Neural cell (in vitro differentiated cells): Measurements from ENCODE around the gene DNAJC8. TPM values are rescaled to one million over a fixed set of nuclear protein-coding genes. Genes with fewer than 3 reads are reported as not detected.

Experiments used
- H2AFZ ChIP-seq: fragments of 200-600, 300-800 bp; sonication (generic), shearing (Covaris generic); 2 replicates; pipeline ENCODE4 v1.6.0; 2014; ENCODE audit warnings: low read depth, mild to moderate bottlenecking, antibody characterized with exemption, low read length, moderate library complexity
- H3F3A ChIP-seq: fragments of 200-600 bp; shearing (Covaris generic); 2 replicates; pipeline ENCODE4 v1.6.1; 2016; ENCODE audit warnings: mild to moderate bottlenecking, moderate library complexity, mixed read lengths, antibody characterized with exemption, low read length; ENCODE audit not compliant: insufficient read depth, poor library complexity, severe bottlenecking
- H3K27ac ChIP-seq: fragments of 200-600, 300-800 bp; sonication (generic), shearing (Covaris generic); 2 replicates; pipeline ENCODE4 v1.5.1; 2014; ENCODE audit warnings: mild to moderate bottlenecking, low read length, moderate library complexity
- H3K27me3 ChIP-seq: fragments of 300-800, 200-600 bp; sonication (generic), shearing (Covaris generic); 2 replicates; pipeline ENCODE4 v1.6.0; 2014; ENCODE audit warnings: mild to moderate bottlenecking, low read depth, low read length, moderate library complexity; ENCODE audit not compliant: insufficient read depth
- H3K36me3 ChIP-seq: fragments of 300-800, 200-600 bp; sonication (generic), shearing (Covaris generic); 2 replicates; pipeline ENCODE4 v1.5.1; 2014; ENCODE audit warnings: mild to moderate bottlenecking, antibody characterized with exemption, low read length, moderate library complexity; ENCODE audit not compliant: insufficient read depth
- H3K4me2 ChIP-seq: fragments of 300-800, 200-600 bp; sonication (generic), shearing (Covaris generic); 2 replicates; pipeline ENCODE4 v1.6.0; 2014; ENCODE audit warnings: mild to moderate bottlenecking, low read length
- H3K4me3 ChIP-seq: fragments of 300-800, 200-600 bp; sonication (generic), shearing (Covaris generic); 2 replicates; pipeline ENCODE4 v1.5.1; 2014; ENCODE audit warnings: mild to moderate bottlenecking, low read length, moderate library complexity
- H3K79me2 ChIP-seq: fragments of 200-600 bp; shearing (Covaris generic); replicated peaks from 2 replicates; pipeline ENCODE4 v1.6.0; 2014; ENCODE audit warnings: mild to moderate bottlenecking, low read length, moderate library complexity; ENCODE audit not compliant: insufficient read depth
- H3K9ac ChIP-seq: fragments of 300-800, 200-600 bp; sonication (generic), shearing (Covaris generic); 2 replicates; pipeline ENCODE4 v1.6.1; 2016; ENCODE audit warnings: mild to moderate bottlenecking, low read length, mixed read lengths
- H3K9me2 ChIP-seq: fragments of 200-600 bp; shearing (Covaris generic); 2 replicates; pipeline ENCODE4 v1.6.1; 2016; ENCODE audit warnings: mild to moderate bottlenecking, low read length, mixed read lengths; ENCODE audit not compliant: insufficient read depth
- H3K9me3 ChIP-seq: fragments of 200-600, 300-800 bp; sonication (generic), shearing (Covaris generic); 2 replicates; pipeline ENCODE4 v1.6.1; 2016; ENCODE audit warnings: mild to moderate bottlenecking, mixed run types, low read length, moderate library complexity, mixed read lengths
- H4K20me1 ChIP-seq: fragments of 200-600 bp; shearing (Covaris generic); 2 replicates; pipeline ENCODE4 v1.6.1; 2016; ENCODE audit warnings: mild to moderate bottlenecking, mixed run types; ENCODE audit not compliant: insufficient read depth
- EP300 ChIP-seq: fragments of 450-650 bp; conservative IDR thresholded peaks from 2 replicates; pipeline ENCODE4 v1.6.1; 2014; ENCODE audit warnings: antibody characterized with exemption, mild to moderate bottlenecking, moderate library complexity; ENCODE audit not compliant: poor library complexity, severe bottlenecking
- EZH2 ChIP-seq: fragments of 200-600, 300-800 bp; shearing (Covaris generic), sonication (generic); IDR thresholded peaks from 2 replicates; pipeline ENCODE4 v1.6.1; 2014; ENCODE audit warnings: antibody characterized with exemption, low read length, borderline replicate concordance, mild to moderate bottlenecking; ENCODE audit not compliant: insufficient read depth, poor library complexity, severe bottlenecking
- MXI1 ChIP-seq: fragments of 450-650 bp; conservative IDR thresholded peaks from 2 replicates; pipeline ENCODE4 v1.6.1; 2014; ENCODE audit warnings: antibody characterized with exemption, mild to moderate bottlenecking; ENCODE audit not compliant: poor library complexity, severe bottlenecking
- POLR2AphosphoS5 ChIP-seq: IDR thresholded peaks from 2 replicates; pipeline ENCODE4 v1.6.1; 2012
- RAD21 ChIP-seq: fragments of 450-650 bp; conservative IDR thresholded peaks from 2 replicates; pipeline ENCODE4 v1.6.1; 2014; ENCODE audit warnings: antibody characterized with exemption, mild to moderate bottlenecking, moderate library complexity
- SMC3 ChIP-seq: fragments of 450-650 bp; conservative IDR thresholded peaks from 2 replicates; pipeline ENCODE4 v1.6.1; 2014; ENCODE audit warnings: antibody characterized with exemption, mild to moderate bottlenecking, moderate library complexity; ENCODE audit not compliant: poor library complexity
- TAF1 ChIP-seq: IDR thresholded peaks from 2 replicates; pipeline ENCODE4 v1.6.1; 2012; ENCODE audit warnings: low read depth
- polyA plus RNA-seq: library from polyadenylated mRNA; depleted of rRNA; stranded (reverse); fragments of >200 nt; gene quantifications from 2 replicates; pipeline ENCODE4 v1.2.3, GENCODE V29; 2014
- TF ChIP-seq, protein P1 (sequence below): fragments of 450-650 bp; IDR thresholded peaks from 2 replicates; pipeline ENCODE4 v1.5.1; 2014; ENCODE audit warnings: antibody characterized with exemption, mild to moderate bottlenecking, moderate library complexity; ENCODE audit not compliant: poor library complexity, severe bottlenecking
- TF ChIP-seq, protein P2 (sequence below): IDR thresholded peaks from 2 replicates; pipeline ENCODE4 v1.6.1; 2012; ENCODE audit warnings: borderline replicate concordance

The DNAJC8 gene
- polyA plus RNA-seq, 1 donor from 2014 or later: 184 TPM

DNA sequence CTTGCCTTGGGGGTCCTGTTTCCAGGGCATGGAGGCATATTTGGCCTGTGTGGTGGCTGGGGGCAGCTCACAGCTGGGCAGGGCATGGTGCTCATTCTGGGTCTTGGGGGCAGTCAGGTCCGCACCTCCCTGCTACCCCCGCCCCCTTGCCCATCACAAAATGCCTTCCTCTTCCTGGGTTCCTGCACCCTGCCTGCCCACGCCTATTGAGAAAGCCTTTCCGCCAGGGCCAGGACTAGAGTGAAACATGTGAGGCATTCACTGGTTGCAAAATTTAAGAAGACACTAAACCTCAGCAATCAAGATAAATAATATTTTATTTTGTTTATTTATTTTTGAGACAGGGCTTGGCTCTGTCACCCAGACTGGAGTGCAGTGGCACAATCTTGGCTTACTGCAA is 76.0 kb downstream of the DNAJC8 start:
- H3K79me2 ChIP-seq: no peaks in the 10 kb centered on the region
- H3K9me2 ChIP-seq: no peaks in the 10 kb centered on the region
- no peak overlapping the region for H2AFZ ChIP-seq
- no peaks in the 10 kb centered on the region for H3K36me3 ChIP-seq
- no peaks in the 10 kb centered on the region for H3F3A ChIP-seq
- no peak overlapping the region for H3K4me3 ChIP-seq
- H3K27ac ChIP-seq: no peak overlapping the region
- no peak overlapping the region for H3K9ac ChIP-seq
- no peaks in the 10 kb centered on the region for H4K20me1 ChIP-seq
- H3K9me3 ChIP-seq: no peaks in the 10 kb centered on the region
- H3K27me3 ChIP-seq: no peaks in the 10 kb centered on the region
- TF ChIP-seq RAD21 (no peak), SMC3 (no peak), MXI1 (no peak), EZH2 (no peak), TAF1 (no peak), EP300 (no peak), POLR2AphosphoS5 (no peak)
- TF ChIP-seq, protein P1, sequence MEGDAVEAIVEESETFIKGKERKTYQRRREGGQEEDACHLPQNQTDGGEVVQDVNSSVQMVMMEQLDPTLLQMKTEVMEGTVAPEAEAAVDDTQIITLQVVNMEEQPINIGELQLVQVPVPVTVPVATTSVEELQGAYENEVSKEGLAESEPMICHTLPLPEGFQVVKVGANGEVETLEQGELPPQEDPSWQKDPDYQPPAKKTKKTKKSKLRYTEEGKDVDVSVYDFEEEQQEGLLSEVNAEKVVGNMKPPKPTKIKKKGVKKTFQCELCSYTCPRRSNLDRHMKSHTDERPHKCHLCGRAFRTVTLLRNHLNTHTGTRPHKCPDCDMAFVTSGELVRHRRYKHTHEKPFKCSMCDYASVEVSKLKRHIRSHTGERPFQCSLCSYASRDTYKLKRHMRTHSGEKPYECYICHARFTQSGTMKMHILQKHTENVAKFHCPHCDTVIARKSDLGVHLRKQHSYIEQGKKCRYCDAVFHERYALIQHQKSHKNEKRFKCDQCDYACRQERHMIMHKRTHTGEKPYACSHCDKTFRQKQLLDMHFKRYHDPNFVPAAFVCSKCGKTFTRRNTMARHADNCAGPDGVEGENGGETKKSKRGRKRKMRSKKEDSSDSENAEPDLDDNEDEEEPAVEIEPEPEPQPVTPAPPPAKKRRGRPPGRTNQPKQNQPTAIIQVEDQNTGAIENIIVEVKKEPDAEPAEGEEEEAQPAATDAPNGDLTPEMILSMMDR: no peak
- TF ChIP-seq, protein P2, sequence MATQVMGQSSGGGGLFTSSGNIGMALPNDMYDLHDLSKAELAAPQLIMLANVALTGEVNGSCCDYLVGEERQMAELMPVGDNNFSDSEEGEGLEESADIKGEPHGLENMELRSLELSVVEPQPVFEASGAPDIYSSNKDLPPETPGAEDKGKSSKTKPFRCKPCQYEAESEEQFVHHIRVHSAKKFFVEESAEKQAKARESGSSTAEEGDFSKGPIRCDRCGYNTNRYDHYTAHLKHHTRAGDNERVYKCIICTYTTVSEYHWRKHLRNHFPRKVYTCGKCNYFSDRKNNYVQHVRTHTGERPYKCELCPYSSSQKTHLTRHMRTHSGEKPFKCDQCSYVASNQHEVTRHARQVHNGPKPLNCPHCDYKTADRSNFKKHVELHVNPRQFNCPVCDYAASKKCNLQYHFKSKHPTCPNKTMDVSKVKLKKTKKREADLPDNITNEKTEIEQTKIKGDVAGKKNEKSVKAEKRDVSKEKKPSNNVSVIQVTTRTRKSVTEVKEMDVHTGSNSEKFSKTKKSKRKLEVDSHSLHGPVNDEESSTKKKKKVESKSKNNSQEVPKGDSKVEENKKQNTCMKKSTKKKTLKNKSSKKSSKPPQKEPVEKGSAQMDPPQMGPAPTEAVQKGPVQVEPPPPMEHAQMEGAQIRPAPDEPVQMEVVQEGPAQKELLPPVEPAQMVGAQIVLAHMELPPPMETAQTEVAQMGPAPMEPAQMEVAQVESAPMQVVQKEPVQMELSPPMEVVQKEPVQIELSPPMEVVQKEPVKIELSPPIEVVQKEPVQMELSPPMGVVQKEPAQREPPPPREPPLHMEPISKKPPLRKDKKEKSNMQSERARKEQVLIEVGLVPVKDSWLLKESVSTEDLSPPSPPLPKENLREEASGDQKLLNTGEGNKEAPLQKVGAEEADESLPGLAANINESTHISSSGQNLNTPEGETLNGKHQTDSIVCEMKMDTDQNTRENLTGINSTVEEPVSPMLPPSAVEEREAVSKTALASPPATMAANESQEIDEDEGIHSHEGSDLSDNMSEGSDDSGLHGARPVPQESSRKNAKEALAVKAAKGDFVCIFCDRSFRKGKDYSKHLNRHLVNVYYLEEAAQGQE: no peak
- H3K4me2 ChIP-seq: no peak overlapping the region

DNA sequence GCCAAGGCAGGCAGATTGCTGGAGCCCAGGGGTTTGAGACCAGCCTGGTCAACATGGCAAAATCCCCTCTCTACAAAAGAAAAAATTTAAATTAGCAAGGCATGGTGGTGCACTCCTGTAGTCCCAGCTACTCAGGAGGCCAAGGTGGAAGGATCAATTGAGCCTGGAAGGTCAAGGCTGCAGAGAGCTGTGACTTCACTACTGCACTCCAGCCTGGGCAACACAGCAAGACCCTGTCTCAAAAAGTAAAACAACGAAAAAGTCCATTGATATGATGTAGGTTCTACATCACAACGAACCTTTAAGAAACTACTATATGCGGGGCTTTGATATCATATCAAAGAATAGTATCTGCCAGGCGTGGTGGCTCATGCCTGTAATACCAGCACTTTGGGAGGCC is 77.2 kb downstream of the DNAJC8 start:
- Histone ChIP-seq H2AFZ (no peak overlapping the region), H3K36me3 (no peaks in the 10 kb centered on the region), H3K9me3 (no peaks in the 10 kb centered on the region), H3K9me2 (no peaks in the 10 kb centered on the region), H3K79me2 (no peaks in the 10 kb centered on the region), H3K4me2 (no peak overlapping the region), H3F3A (no peaks in the 10 kb centered on the region), H3K27me3 (no peaks in the 10 kb centered on the region), H3K4me3 (no peak overlapping the region), H4K20me1 (no peaks in the 10 kb centered on the region), H3K27ac (no peak overlapping the region), H3K9ac (no peak overlapping the region)
- TF ChIP-seq POLR2AphosphoS5: no peak
- TF ChIP-seq, protein P2: no peak
- no peak for TF ChIP-seq SMC3
- TF ChIP-seq EZH2: no peak
- TF ChIP-seq MXI1: no peak
- TF ChIP-seq, protein P1: no peak
- no peak for TF ChIP-seq TAF1
- TF ChIP-seq RAD21: no peak
- TF ChIP-seq EP300: no peak
